Sigmoid colon (tissue), 4 donors: ENCODE data around the gene FAM78B.

ENCODE experiments used
- CTCF ChIP-seq, 4 experiments: fragments of 450-650 bp in 3 of 4; fragments of 200-600 bp in 1 of 4; IDR thresholded peaks; one replicate each; pipeline ENCODE4 v1.5.1; 2016 to 2019; ENCODE audit warnings: antibody characterized with exemption in 4 of 4, mild to moderate bottlenecking in 3 of 4, moderate library complexity in 2 of 4
- POLR2A ChIP-seq, 2 donors: fragments of 450-650 bp; IDR thresholded peaks; one replicate each; pipeline ENCODE4 v1.6.1; 2016; ENCODE audit warnings: antibody characterized with exemption in 2 of 2, mild to moderate bottlenecking in 2 of 2, moderate library complexity in 2 of 2
- POLR2AphosphoS5 ChIP-seq, 4 donors: sonication (generic); formaldehyde crosslinking; IDR thresholded peaks; one replicate each; pipeline ENCODE4 v1.6.1; 2017; ENCODE audit warnings: antibody characterized with exemption in 4 of 4

DNA sequence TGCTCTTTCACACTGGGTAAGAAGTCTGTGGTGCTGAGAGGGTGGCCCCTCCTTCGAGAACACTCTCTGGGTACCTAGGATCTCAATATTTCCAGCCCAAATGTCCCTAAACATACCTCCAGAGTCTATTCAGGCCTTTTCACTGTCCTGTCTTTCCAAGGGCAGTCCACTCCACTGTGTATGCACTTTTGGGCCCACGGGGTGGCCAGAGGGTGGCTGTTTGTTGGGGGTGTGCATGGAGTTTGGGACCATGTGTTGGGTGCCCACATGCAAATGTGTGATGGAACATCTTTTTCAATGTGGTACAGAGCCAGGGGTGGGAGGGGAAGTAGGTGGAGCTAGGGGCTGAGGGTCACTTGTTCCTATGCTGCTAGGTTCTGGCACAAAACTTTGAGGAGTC, 87.5 kb downstream of the FAM78B start:
- TF ChIP-seq CTCF (IDR thresholded peaks at IDR 0.05) (no peak), POLR2A (IDR thresholded peaks at IDR 0.05) (no peak), POLR2AphosphoS5 (IDR thresholded peaks at IDR 0.05) (no peak)
